C4-2B (cell line): ENCODE data around the gene PCDHGC5.

Experiments used
- H3K27ac ChIP-seq: fragments of 450-650 bp; 2 replicates; pipeline ENCODE4 v1.5.1; 2017
- CTCF ChIP-seq: fragments of 450-650 bp; conservative IDR thresholded peaks from 2 replicates; pipeline ENCODE4 v1.5.1; 2017; ENCODE audit warnings: mild to moderate bottlenecking
- ZFX ChIP-seq: fragments of 450-650 bp; IDR thresholded peaks from 2 replicates; pipeline ENCODE4 v1.6.1; 2017

PCDHGC5 gene

DNA sequence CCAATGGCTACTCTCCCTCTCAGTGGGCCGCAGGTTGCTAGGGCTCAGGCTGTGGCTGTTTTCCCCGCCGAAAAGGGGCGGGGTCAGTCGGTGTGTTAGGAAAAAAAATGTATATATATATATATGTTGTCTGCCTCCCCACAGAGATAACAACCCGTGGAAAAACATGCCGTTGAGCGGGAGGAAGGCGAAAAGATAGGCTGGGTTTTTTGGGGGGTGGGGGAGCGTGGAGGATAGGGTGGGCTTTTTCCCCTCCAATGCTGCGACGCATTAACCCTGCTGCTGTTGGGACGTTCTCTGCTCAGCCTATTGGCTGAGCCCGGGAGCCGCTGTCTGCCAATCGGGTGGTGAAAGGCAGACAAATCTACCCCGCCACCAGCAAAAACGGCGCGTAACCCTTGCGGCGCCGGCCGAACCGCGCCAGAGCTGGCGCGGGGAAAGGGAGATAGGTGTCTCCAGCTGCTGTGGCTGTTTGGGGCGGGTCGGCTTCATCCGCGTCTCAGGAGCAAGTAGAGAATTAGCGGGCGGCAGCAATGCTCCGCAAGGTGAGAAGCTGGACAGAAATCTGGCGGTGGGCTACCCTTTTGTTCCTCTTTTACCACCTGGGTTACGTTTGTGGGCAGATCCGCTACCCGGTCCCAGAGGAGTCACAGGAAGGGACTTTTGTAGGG, 4.1 kb upstream of the PCDHGC5 start, which contains the start of gene PCDHGC4:
Gene PCDHGC4, plus strand, starts transcription at position 390 of the 671 bp plus-strand sequence. Its CDS starts 144 bp downstream, at position 534.
- H3K27ac ChIP-seq, result no peak within 1 kb of the TSS
- TF ChIP-seq ZFX (no peak), CTCF (no peak)

DNA sequence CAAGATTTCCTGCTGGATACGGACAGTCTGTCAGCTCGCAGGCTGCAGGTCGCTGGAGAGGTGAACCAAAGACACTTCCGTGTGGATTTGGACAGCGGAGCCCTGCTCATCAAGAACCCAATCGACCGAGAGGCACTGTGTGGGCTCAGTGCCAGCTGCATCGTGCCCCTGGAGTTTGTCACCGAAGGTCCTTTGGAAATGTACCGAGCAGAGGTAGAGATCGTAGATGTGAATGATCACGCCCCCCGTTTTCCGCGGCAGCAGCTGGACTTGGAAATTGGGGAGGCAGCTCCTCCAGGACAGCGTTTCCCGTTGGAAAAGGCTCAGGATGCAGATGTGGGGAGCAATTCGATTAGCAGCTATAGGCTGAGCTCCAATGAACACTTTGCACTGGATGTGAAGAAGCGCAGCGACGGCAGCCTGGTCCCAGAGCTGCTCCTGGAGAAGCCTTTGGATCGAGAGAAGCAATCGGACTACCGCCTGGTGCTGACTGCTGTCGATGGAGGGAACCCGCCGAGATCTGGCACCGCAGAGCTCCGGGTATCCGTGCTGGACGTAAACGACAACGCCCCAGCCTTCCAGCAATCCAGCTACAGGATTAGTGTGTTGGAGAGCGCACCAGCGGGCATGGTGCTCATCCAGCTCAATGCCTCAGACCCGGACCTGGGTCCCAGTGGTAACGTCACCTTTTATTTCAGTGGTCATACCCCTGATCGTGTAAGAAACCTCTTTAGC, 3.4 kb upstream of the PCDHGC5 start:
- H3K27ac ChIP-seq, result no peak overlapping the region
- TF ChIP-seq ZFX (no peak), CTCF (no peak)

GRCh38 chr5:141486091-141486490, 2.8 kb upstream of the PCDHGC5 start:
- no peak for TF ChIP-seq CTCF
- no peak for TF ChIP-seq ZFX

DNA sequence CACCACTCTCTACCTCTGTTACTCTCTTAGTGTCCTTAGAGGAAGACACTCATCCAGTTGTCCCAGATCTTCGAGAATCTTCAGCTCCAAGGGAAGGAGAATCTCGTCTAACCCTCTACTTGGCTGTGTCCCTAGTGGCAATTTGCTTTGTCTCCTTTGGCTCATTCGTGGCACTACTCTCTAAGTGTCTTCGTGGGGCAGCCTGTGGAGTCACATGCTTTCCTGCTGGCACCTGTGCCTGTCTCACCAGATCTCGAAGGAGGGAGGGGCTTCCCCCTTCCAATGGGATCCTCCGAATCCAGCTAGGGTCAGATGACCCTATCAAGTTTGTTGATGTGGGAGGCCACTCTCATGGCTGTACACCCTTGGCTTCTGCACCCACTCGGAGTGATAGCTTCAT, 1.8 kb upstream of the PCDHGC5 start:
- no peak overlapping the region for H3K27ac ChIP-seq
- no peak for TF ChIP-seq ZFX
- TF ChIP-seq CTCF, result no peak

More at GRCh38 chr5:141486091-141486490, 2.8 kb upstream of the PCDHGC5 start:
- H3K27ac ChIP-seq, result no peak overlapping the region

DNA sequence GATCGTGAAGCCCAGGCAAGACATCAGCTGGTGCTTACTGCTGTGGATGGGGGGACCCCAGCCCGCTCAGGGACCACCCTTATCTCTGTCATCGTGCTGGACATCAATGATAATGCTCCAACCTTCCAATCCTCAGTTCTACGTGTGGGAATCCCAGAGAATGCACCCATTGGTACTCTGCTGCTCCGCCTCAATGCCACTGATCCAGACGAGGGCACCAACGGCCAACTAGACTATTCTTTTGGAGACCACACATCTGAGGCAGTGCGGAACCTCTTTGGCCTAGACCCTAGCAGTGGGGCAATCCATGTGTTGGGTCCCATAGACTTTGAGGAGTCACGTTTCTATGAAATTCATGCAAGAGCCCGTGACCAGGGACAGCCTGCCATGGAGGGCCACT, 960 bp downstream of the PCDHGC5 start:
- H3K27ac ChIP-seq, result no peak overlapping the region
- TF ChIP-seq ZFX (no peak), CTCF (no peak)

- TF ChIP-seq ZFX (no peak), CTCF (no peak)
- H3K27ac ChIP-seq, result no peak overlapping the region
These were observed 1.4 kb downstream of the PCDHGC5 start for GRCh38 chr5:141490271-141490670.

- no peak overlapping the region for H3K27ac ChIP-seq
- no peak for TF ChIP-seq CTCF
- TF ChIP-seq ZFX, result no peak
These were observed 1.9 kb downstream of the PCDHGC5 start for GRCh38 chr5:141490771-141491170.
